Activated CD4-positive, CD25-positive, alpha-beta regulatory T cell treated with anti-CD3 and anti-CD28 coated beads, Interleukin-2, amount 50 U/mL, for 16 hours (primary cell): ENCODE measurements around the gene STX8.
"Not testable (repeated sequence)": the region's sequence is repeated elsewhere in the genome, so short reads cannot be mapped to it uniquely, and the experiment has no call there.

Source experiments
- DNase-seq: peaks from one replicate; pipeline ENCODE4 v3.0.0-alpha.2; 2020; ENCODE audit warnings: low read depth, low spot score

The STX8 gene

GRCh38 chr17:9554715-9555114, 20.9 kb downstream of the STX8 start:
- not testable (repeated sequence) for DNase-seq

- DNase-seq = no peak
Measured at GRCh38 chr17:9553596-9553995, 22.0 kb downstream of the STX8 start.

DNA sequence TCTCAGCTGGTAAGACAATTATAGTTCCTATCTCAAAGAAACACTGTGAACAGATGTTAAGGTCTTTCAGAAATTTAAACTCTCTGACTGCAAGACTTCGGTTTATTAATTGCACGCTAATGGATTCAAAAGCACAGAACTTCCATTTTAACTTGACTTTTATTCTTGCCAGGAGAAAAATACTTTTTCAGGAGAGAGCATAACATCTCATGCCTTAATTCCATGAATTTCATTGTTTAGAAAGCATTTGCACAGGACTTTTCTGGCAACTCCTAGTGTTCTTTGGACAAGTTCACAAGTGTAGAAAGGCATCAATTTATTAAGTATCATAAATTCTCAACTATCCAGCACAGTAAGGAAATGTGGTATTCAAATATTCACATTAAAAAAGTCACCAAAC, 22.4 kb downstream of the STX8 start:
- DNase-seq = no peak

DNA sequence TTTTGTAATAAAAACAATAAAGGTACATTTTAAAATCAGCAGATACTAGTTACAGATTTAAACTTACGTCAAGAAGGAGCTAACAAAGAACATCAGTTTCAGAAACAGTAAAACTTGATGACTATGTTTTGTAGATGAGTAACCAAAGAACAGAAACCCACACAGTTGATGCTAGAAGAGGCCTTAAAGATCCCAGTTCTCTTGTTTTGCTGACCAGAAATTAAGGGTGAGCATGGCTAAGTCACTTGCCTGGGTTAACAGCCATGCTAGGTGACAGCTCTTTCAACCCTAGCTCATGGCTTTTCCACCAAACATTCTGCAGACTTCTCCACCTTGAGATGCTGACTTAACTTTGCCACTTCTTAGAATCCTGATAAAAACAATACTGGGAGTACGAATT, 26.4 kb downstream of the STX8 start:
- no peak for DNase-seq

- no peak for DNase-seq
Measured at GRCh38 chr17:9544221-9544620, 31.4 kb downstream of the STX8 start.

DNA sequence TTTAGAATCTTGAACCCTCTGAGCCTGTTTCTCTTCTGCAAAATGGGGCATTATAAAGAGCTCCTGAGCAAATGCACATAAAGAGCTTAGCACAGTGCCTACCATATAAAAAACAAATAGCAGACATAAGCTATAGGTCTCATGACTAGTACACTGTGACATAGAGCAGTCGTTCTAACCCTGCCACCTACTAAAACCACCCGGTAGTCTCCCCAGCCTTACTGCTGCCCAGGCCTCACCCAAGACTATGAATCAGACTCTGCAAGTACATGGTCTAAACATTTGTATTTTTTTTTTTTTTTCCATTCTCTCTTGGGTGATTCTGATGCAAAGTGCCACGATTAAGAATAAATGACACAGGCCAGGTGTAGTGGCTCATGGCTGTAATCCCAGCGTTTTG, 33.9 kb downstream of the STX8 start:
- DNase-seq = no peak

- no peak for DNase-seq
Measured at GRCh38 chr17:9538626-9539025, 37.0 kb downstream of the STX8 start.

DNA sequence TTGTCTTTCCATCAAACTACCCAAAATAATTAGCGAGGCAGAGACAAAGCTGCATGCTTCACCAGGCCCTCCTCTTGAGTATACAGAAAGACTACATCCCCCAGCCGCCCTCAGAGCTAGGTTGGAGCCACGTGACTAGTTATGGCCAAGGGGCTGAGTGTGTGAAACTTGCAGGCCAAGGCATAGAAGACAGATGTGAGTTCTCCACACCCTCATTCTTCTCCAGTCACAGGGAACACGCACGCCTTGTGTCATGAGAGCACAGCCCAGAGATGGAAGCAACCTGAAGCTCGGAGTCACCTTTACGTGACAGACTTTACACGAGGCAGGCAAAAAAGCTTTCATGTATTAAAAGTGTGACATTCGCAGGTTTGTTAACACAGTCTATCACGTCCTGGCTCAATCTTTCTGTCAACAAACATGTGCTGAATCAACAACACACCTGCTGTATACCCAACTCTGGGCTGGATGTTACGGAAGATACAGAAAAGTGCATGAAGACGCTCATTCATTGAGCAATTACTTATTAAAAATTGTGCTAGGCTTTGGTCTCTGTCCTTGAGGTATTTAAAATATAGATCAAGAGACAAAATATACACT, 38.3 kb downstream of the STX8 start:
- DNase-seq = no peak

- no peak for DNase-seq
Measured at GRCh38 chr17:9536061-9536460, 39.6 kb downstream of the STX8 start.

DNA sequence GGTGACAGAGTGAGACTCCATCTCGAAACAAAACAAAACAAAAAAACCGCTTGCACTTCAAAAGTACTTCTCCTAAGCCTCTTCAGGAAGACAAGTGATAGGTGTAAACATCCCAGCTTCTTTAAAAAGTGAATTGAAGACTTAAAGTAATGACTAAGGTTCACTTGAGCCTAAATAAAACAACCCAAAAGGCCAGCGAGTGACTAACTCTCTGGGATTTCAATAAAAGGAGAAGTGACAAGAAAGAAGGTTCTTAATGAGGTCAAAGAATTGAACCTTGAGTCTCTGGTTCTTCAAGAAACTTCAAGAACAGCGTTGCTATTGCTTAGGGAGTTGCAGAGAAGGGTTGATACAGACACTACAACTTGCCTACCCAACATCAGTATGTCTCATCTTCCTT, 42.2 kb downstream of the STX8 start:
- no peak for DNase-seq

- DNase-seq = no peak
Measured at GRCh38 chr17:9532715-9533114, 42.9 kb downstream of the STX8 start.

GRCh38 chr17:9531034-9531433, 44.6 kb downstream of the STX8 start:
- DNase-seq = no peak

DNA sequence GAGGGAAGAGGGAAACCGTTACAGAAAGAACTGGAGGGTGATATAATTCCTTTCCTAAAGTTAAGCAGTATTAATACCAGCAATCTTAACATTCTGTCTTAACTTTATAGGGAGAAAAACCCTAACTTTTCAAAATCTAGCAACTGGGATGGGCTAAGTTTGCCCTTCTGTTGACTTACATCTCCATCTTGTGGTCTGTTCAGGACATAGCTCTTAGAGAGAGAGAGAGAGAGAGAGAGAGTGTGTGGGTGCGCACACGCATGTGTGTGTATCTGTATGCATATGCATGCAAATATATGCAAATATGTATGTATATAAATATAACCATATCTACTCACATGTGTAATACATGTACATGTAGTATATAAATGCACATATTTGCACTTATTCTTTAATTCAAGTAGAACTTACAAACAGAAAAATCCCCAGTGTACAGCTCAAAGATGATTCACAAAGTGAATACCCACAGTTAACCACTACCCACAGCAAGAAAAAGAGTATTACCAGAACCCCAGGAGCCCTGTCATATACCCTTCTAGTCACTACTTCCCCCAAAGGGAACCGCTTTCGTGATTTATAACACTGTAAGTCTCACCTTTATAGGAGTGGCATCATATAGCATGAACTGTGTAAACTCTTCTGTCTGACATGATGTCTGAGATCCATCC, 46.5 kb downstream of the STX8 start:
- no peak for DNase-seq

GRCh38 chr17:9527788-9528187, 47.8 kb downstream of the STX8 start:
- no peak for DNase-seq

DNA sequence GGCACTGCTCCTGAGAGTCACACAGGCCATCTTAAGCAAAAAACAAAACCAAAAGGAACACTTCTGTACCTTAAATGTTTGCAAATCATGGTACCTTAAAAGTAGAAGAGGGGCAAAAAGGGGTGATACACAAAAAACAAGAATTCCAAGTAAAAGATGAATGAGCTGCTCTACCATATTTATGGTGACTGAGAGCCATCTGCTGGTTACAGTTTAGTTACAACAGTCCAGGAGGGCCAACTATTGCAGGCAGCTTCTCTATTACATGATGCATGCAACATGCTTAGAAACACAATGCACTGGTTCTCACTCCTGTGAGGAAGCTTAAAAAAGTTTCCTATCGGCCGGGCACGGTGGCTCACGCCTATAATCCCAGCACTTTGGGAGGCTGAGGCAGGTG, 53.5 kb downstream of the STX8 start:
- DNase-seq = no peak

DNA sequence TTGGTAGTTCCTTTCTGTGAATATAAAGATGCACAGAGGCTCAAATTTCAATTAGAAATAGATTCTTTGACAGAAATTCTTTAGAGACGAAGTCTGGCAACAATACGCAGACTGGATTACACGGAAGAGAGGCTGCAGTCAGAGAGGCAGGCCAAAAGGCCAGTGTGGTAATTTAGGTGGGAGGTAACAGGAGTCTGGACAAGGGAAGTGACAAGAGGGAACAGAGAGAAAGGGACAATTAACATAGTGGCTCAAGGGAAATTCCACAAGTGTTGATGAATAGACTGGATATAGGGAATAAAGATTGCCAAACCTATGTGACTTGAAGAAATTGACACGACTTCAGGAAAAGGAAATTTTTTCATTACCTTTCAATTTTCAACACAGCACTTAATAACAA, 54.6 kb downstream of the STX8 start:
- no peak for DNase-seq

- no peak for DNase-seq
Measured at GRCh38 chr17:9520649-9521048, 55.0 kb downstream of the STX8 start.

- no peak for DNase-seq
Measured at GRCh38 chr17:9519583-9520272, 55.9 kb downstream of the STX8 start.

GRCh38 chr17:9517396-9517795, 58.2 kb downstream of the STX8 start:
- DNase-seq = no peak

DNA sequence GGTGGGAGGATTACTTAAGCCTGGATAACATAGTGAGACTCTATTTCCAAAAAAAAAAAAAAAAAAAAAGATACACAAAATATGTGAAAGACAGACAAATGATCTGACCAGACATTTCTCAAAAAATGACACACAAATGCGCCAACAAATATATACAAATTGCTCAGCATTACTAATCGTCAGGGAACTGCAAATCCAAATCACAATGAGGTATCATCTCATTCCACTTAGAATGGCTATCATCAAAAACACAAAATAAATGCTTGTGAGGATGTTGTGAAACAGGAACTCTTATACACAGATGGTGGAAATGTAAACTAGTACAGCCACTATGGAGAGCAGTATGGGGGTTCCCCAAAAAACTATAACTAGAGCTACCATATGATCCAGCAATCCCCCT, 62.4 kb downstream of the STX8 start:
- DNase-seq = no peak

- no peak for DNase-seq
Measured at GRCh38 chr17:9512323-9513168, 63.1 kb downstream of the STX8 start.

DNA sequence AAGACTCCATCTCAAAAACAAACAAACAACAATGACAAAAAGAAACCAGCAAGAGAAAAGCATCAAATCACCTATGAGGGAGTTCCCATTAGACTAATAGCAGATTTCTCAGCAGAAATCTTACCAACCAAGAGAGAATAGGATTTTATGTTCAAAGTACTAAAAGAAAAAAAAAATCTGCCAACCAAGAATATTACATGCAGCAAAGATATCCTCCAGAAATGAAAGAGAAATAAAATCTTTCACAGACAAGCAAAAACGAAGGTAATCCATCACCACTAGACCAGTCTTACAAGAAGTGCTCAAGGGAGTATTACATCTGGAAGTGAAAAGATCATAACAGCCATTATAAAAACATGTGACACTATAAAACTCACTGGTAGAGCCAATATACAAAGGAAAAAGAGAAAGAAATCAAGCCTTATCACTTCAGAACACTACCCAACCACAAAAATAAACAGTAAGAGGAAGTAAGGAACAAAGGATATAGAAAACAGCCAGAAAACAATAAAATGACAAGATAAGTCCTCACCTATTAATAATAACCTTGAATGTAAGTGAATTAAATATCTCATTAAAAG, 66.3 kb downstream of the STX8 start:
- DNase-seq = no peak
